SK-N-SH (cell line): Measurements from ENCODE around the gene MYH3.
A peak's percentile ranks its signal among the peaks of the same experiment; 100 is the strongest.

Experiments used
- CHD2 ChIP-seq: fragments of 150-350 bp; IDR thresholded peaks from 2 replicates; pipeline ENCODE4 v1.6.1; 2018; ENCODE audit warnings: low read length; ENCODE audit not compliant: partially characterized antibody
- EP300 ChIP-seq, 2 experiments: IDR thresholded peaks; 2 replicates each; pipeline versions ENCODE4 v1.4.0 to v1.6.1; 2012; ENCODE audit warnings: borderline replicate concordance in 1 of 2, low read depth in 1 of 2, low read length in 1 of 2
- EZH2phosphoT487 ChIP-seq: fragments of 200-600 bp; sonication (generic); IDR thresholded peaks from 2 replicates; pipeline ENCODE4 v1.6.1; 2017; ENCODE audit warnings: low read depth, mixed run types, mild to moderate bottlenecking, antibody characterized with exemption, moderate library complexity, borderline replicate concordance
- NRF1 ChIP-seq: IDR thresholded peaks from 2 replicates; pipeline ENCODE4 v1.6.1; 2012; ENCODE audit warnings: low read depth, mild to moderate bottlenecking, low read length
- RAD21 ChIP-seq: IDR thresholded peaks from 2 replicates; pipeline ENCODE4 v1.6.1; 2012; ENCODE audit warnings: mild to moderate bottlenecking, low read length
- RFX5 ChIP-seq: IDR thresholded peaks from 2 replicates; pipeline ENCODE4 v1.6.1; 2012; ENCODE audit warnings: mild to moderate bottlenecking, improper control_type of control experiment, low read length
- RXRA ChIP-seq: IDR thresholded peaks from 2 replicates; pipeline ENCODE4 v1.4.0; 2012; ENCODE audit warnings: low read depth, mild to moderate bottlenecking, borderline replicate concordance
- SMC3 ChIP-seq: IDR thresholded peaks from 2 replicates; pipeline ENCODE4 v1.6.1; 2012; ENCODE audit warnings: low read depth, low read length, improper control_type of control experiment
- TCF12 ChIP-seq: IDR thresholded peaks from 2 replicates; pipeline ENCODE4 v1.4.0; 2012
- YY1 ChIP-seq: IDR thresholded peaks from 2 replicates; pipeline ENCODE4 v1.4.0; 2012; ENCODE audit warnings: low read depth, mild to moderate bottlenecking
- TF ChIP-seq, protein P1 (sequence below): fragments of 200-600 bp; sonication (generic); IDR thresholded peaks from 2 replicates; pipeline ENCODE4 v1.6.1; 2017; ENCODE audit warnings: antibody characterized with exemption, mild to moderate bottlenecking, moderate library complexity
- TF ChIP-seq, protein P2 (sequence below): fragments of 150-350 bp; IDR thresholded peaks from 2 replicates; pipeline ENCODE4 v1.6.1; 2017; ENCODE audit warnings: antibody characterized with exemption, low read length, low read depth, borderline replicate concordance
- TF ChIP-seq, protein P3 (sequence below): fragments of 150-350 bp; IDR thresholded peaks from 2 replicates; pipeline ENCODE4 v1.6.1; 2016; ENCODE audit warnings: mild to moderate bottlenecking, low read depth, low read length

DNA sequence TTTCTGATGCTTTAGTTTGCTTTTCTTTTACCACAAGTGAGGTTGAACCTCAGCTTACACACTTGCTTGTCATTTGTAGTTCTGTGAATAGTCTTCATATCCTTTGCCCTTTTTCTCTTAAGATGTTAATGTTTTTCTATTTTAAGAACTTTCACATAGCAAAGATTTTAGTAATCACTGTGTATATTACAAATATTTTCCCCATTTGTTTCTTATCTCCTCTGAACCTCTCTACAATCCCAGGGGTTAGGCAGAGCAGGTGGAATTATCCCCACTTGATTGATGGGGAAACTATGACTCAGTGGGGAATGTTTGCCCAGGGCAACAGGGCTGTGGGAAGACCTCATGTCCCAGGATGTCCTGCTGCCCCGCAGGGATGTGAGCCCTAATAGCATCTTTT, 11.7 kb upstream of the MYH3 start:
- TF ChIP-seq EP300 (IDR thresholded peaks at IDR 0.05; ENCODE audit: borderline replicate concordance in 1 of 2, low read depth in 1 of 2, low read length in 1 of 2) (peak in 1 of 2 experiments; percentile 31; a peak in 1 of 4 replicates), RFX5 (no peak), SMC3 (no peak), RXRA (0 out of 2 replicates have a peak, but pooled peaks have one; percentile 17), CHD2 (no peak), EZH2phosphoT487 (no peak), RAD21 (no peak), TCF12 (peak; percentile 40), NRF1 (no peak), YY1 (no peak)
- TF ChIP-seq, protein P1, sequence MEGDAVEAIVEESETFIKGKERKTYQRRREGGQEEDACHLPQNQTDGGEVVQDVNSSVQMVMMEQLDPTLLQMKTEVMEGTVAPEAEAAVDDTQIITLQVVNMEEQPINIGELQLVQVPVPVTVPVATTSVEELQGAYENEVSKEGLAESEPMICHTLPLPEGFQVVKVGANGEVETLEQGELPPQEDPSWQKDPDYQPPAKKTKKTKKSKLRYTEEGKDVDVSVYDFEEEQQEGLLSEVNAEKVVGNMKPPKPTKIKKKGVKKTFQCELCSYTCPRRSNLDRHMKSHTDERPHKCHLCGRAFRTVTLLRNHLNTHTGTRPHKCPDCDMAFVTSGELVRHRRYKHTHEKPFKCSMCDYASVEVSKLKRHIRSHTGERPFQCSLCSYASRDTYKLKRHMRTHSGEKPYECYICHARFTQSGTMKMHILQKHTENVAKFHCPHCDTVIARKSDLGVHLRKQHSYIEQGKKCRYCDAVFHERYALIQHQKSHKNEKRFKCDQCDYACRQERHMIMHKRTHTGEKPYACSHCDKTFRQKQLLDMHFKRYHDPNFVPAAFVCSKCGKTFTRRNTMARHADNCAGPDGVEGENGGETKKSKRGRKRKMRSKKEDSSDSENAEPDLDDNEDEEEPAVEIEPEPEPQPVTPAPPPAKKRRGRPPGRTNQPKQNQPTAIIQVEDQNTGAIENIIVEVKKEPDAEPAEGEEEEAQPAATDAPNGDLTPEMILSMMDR, result no peak
- TF ChIP-seq, protein P2, sequence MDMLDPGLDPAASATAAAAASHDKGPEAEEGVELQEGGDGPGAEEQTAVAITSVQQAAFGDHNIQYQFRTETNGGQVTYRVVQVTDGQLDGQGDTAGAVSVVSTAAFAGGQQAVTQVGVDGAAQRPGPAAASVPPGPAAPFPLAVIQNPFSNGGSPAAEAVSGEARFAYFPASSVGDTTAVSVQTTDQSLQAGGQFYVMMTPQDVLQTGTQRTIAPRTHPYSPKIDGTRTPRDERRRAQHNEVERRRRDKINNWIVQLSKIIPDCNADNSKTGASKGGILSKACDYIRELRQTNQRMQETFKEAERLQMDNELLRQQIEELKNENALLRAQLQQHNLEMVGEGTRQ, result no peak
- TF ChIP-seq, protein P3, sequence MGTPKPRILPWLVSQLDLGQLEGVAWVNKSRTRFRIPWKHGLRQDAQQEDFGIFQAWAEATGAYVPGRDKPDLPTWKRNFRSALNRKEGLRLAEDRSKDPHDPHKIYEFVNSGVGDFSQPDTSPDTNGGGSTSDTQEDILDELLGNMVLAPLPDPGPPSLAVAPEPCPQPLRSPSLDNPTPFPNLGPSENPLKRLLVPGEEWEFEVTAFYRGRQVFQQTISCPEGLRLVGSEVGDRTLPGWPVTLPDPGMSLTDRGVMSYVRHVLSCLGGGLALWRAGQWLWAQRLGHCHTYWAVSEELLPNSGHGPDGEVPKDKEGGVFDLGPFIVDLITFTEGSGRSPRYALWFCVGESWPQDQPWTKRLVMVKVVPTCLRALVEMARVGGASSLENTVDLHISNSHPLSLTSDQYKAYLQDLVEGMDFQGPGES, result no peak
